GM12878 (cell line): ENCODE measurements around the gene MAFG. TPM values are rescaled to one million over a fixed set of nuclear protein-coding genes. Genes with fewer than 3 reads are reported as not detected.
A peak's percentile ranks its signal among the peaks of the same experiment; 100 is the strongest.

Experiments
- ATAC-seq: fragments of 200-7000 bp; cut with Tn5 transposase; 3 replicates; pipeline ENCODE4 v1.9.1; 2020; ENCODE audit warnings: mild to moderate bottlenecking, moderate library complexity
- BruUV-seq: library from RNA; stranded (reverse); fragments of 400-500 nt; replicated peaks from 2 replicates; lab custom pipeline; 2021; lab: Mats Ljungman, UMichigan
- CTCF ChIA-PET: fragments of 300-600 bp; sonication (Branson Sonifier 250); formaldehyde crosslinking; extraction: SDS; loops from one replicate; lab custom pipeline; 2021; ENCODE audit warnings: inconsistent platforms; lab: Yijun Ruan, JAX
- POLR2A ChIA-PET: fragments of 350-600 bp; formaldehyde crosslinking; extraction: SDS; loops from one replicate; lab custom pipeline; 2021; ENCODE audit warnings: inconsistent platforms; lab: Charles Lee
- RAD21 ChIA-PET: fragments of 300-600 bp; sonication (Branson Sonifier 250); formaldehyde crosslinking; loops from one replicate; lab custom pipeline; 2023; ENCODE audit warnings: antibody characterized with exemption; ENCODE audit not compliant: unreplicated experiment; lab: Charles Lee
- SMC1A ChIA-PET: fragments of 300-600 bp; sonication (Branson Sonifier 250); formaldehyde crosslinking; loops from one replicate; lab custom pipeline; 2023; ENCODE audit not compliant: unreplicated experiment, uncharacterized antibody; lab: Charles Lee
- DNase-seq: peaks from one replicate; pipeline ENCODE4 v3.0.0-alpha.2; 2011; ENCODE audit warnings: low read depth, low spot score
- FAIRE-seq: peaks from 3 replicates; lab custom pipeline; 2011; peaks lifted over from hg19 to GRCh38; lab: Jason Lieb, UNC
- H2AFZ ChIP-seq: 2 replicates; pipeline ENCODE4 v1.6.0; 2011; ENCODE audit warnings: low read depth, low read length, control low read depth; ENCODE audit not compliant: control insufficient read depth
- H3K27ac ChIP-seq: 2 replicates; pipeline ENCODE4 v1.5.1; 2011; ENCODE audit warnings: control low read depth; ENCODE audit not compliant: control insufficient read depth, insufficient read depth
- H3K27me3 ChIP-seq, 2 experiments: replicated peaks in 1 of 2; 2 replicates each; pipeline versions ENCODE4 v1.6.0 to v1.6.1; 2011; ENCODE audit warnings: low read length in 1 of 2; ENCODE audit not compliant: control insufficient read depth in 2 of 2, insufficient read depth in 2 of 2
- H3K36me3 ChIP-seq, 2 experiments: 2 replicates each; pipeline ENCODE4 v1.5.1; 2011; ENCODE audit warnings: low read length in 1 of 2; ENCODE audit not compliant: control insufficient read depth in 2 of 2, insufficient read depth in 2 of 2
- H3K4me1 ChIP-seq: 2 replicates; pipeline ENCODE4 v1.6.1; 2011; ENCODE audit warnings: mild to moderate bottlenecking, low read length, moderate library complexity, mixed read lengths; ENCODE audit not compliant: control insufficient read depth, insufficient read depth
- H3K4me2 ChIP-seq: 2 replicates; pipeline ENCODE4 v1.6.0; 2011; ENCODE audit warnings: control low read depth; ENCODE audit not compliant: control insufficient read depth, insufficient read depth
- H3K4me3 ChIP-seq: fragments of 200-600 bp; sonication (generic); 2 replicates; pipeline ENCODE4 v1.5.1; 2016
- H3K79me2 ChIP-seq: 2 replicates; pipeline ENCODE4 v1.6.0; 2011; ENCODE audit warnings: low read length; ENCODE audit not compliant: control insufficient read depth, insufficient read depth
- H3K9ac ChIP-seq: 2 replicates; pipeline ENCODE4 v1.8.0; 2011; ENCODE audit warnings: low read length, control low read depth, mixed read lengths; ENCODE audit not compliant: control insufficient read depth, insufficient read depth
- H3K9me3 ChIP-seq: replicated peaks from 3 replicates; pipeline ENCODE4 v1.5.1; 2011; ENCODE audit warnings: mild to moderate bottlenecking, low read length; ENCODE audit not compliant: control insufficient read depth, insufficient read depth
- H4K20me1 ChIP-seq: 2 replicates; pipeline ENCODE4 v1.6.0; 2011; ENCODE audit not compliant: control insufficient read depth, insufficient read depth
- CBX3 ChIP-seq: fragments of 200-600 bp; sonication (generic); IDR thresholded peaks from 2 replicates; pipeline ENCODE4 v1.6.1; 2016; ENCODE audit warnings: low read depth, borderline replicate concordance
- DPF2 ChIP-seq: fragments of 450-650 bp; IDR thresholded peaks from 2 replicates; pipeline ENCODE4 v1.6.1; 2017; ENCODE audit warnings: mild to moderate bottlenecking
- MYB ChIP-seq: fragments of 150-350 bp; IDR thresholded peaks from 2 replicates; pipeline ENCODE4 v1.6.1; 2014; ENCODE audit warnings: mild to moderate bottlenecking, low read depth, low read length, borderline replicate concordance
- POLR2A ChIP-seq: IDR thresholded peaks from 2 replicates; pipeline ENCODE4 v1.6.1; 2011; ENCODE audit warnings: low read depth, mild to moderate bottlenecking, low read length
- WGBS: methylation state at CpG from one replicate; pipeline ENCODE4 v1.1.6; 2016; ENCODE audit warnings: low lambda C conversion rate; ENCODE audit not compliant: insufficient replicate concordance, insufficient coverage; ENCODE audit errors: missing lambda C conversion rate; 5-methylcytosine and 5-hydroxymethylcytosine counted together
- in situ Hi-C: fragments of 300-500 bp; cut with MboI; formaldehyde crosslinking; loops from 9 replicates; pipeline ENCODE4 v1.14.3; 2018; ENCODE audit warnings: mixed read lengths
- intact Hi-C: fragments of 100-400 bp; cut with micrococcal nuclease; formaldehyde crosslinking; loops from one replicate; pipeline ENCODE4 v1.14.2; 2022; ENCODE audit not compliant: unreplicated experiment
- polyA plus RNA-seq, 11 experiments: library from polyadenylated mRNA; depleted of rRNA in 4 of 11; unstranded in 6 of 11; stranded (reverse) in 5 of 11; fragments of >200 nt; fragmentation: Nextera tagmentation in 4 of 11; fragmentation: Illumina TruSeq in 1 of 11; extraction: Ambion mirVana in 4 of 11; extraction: Trizol in 1 of 11; gene quantifications; 1 replicate in 1 of 11; 2 replicates in 10 of 11; pipeline versions ENCODE4 v1.2.1 to v1.2.3, GENCODE V29; 2011 to 2016; ENCODE audit warnings: inconsistent platforms in 2 of 11, missing spikeins in 2 of 11, low read depth in 1 of 11
- total RNA-seq, 4 experiments: library from RNA; depleted of rRNA in 3 of 4; stranded (reverse); fragments of >200 nt in 3 of 4; fragmentation: Illumina TruSeq in 1 of 4; extraction: Trizol in 1 of 4; gene quantifications; 2 replicates each; pipeline versions ENCODE4 v1.2.1 to v1.2.3, GENCODE V29; 2013 to 2021
- TF ChIP-seq, protein P1 (sequence below): fragments of 450-650 bp; conservative IDR thresholded peaks from 2 replicates; pipeline ENCODE4 v1.6.1; 2017; ENCODE audit warnings: mild to moderate bottlenecking, moderate library complexity

The MAFG gene
- total and polyA plus RNA-seq, 10 of the 15 experiments (the other 5 are each of a cell fraction or from before 2014, with no cell fraction given): 0.48 to 20.1 (median 7.6) TPM

DNA sequence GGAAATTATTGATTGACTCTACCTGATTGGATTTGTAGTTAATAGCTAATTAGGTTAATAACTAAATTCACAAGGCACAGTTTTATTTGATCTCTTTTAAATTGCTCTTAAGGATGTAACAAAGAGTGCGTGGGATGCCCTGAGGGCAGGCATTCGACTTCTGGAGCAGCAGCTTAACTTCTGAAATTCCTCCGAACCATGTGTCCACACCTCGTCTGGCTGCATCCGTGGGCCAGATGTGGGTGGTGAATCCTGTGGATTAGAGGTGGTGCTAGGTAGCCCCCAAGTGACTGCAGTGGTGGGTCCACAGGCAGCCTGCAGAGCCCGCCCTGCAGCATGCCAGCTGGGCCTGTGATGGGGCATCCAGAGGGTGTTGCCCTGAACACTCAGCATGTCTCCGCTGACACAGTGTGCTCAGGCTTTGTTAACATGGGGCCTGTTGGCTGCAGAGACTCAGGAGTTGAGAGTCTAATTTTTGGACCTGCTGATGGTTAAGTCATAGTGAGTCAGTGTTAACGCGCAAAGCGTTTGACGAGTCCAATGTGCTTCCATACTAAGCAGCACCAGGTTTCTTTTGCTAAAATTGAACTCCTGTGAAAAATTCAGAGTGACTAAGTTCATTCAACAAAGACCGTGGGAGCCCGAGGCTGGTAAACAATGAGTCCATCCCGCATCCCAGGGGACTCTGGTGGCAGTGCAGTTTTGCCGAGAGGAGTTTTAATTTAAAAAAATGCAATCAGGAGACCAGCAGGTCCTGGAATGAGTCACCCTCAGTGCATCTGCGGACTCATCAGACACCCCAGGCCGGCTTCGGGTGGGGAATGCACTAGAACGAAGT is 29.3 kb downstream of the MAFG start:
- H3K27ac ChIP-seq: no peak overlapping the region
- 94% methylated on average over 19 of the region's 19 CpGs for WGBS
- peaks cover 3 to 14% of the 10 kb centered on the region in 2 experiments; a peak in 3 of 4 replicates for H3K36me3 ChIP-seq
- FAIRE-seq (no peak), ATAC-seq (no peak), DNase-seq (no peak)
- peaks cover 7% of the 10 kb centered on the region for H3K79me2 ChIP-seq
- no peak overlapping the region for H3K4me3 ChIP-seq
- H3K9ac ChIP-seq: no peak overlapping the region
- ChIA-PET CTCF (no interaction called here), POLR2A (no interaction called here), RAD21 (no interaction called here), SMC1A (no interaction called here)
- no peaks in the 10 kb centered on the region for H3K9me3 ChIP-seq
- intact Hi-C loops: no loop called here
- in situ Hi-C loops: no loop called here
- H4K20me1 ChIP-seq: no peaks in the 10 kb centered on the region
- H3K27me3 ChIP-seq: no peaks in the 10 kb centered on the region; a peak in 1 of 4 replicates
- no peak for TF ChIP-seq POLR2A
- no peak for TF ChIP-seq MYB
- no peak for TF ChIP-seq CBX3
- no peak for TF ChIP-seq DPF2
- TF ChIP-seq, protein P1, sequence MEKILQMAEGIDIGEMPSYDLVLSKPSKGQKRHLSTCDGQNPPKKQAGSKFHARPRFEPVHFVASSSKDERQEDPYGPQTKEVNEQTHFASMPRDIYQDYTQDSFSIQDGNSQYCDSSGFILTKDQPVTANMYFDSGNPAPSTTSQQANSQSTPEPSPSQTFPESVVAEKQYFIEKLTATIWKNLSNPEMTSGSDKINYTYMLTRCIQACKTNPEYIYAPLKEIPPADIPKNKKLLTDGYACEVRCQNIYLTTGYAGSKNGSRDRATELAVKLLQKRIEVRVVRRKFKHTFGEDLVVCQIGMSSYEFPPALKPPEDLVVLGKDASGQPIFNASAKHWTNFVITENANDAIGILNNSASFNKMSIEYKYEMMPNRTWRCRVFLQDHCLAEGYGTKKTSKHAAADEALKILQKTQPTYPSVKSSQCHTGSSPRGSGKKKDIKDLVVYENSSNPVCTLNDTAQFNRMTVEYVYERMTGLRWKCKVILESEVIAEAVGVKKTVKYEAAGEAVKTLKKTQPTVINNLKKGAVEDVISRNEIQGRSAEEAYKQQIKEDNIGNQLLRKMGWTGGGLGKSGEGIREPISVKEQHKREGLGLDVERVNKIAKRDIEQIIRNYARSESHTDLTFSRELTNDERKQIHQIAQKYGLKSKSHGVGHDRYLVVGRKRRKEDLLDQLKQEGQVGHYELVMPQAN: no peak
- peaks cover 11% of the 10 kb centered on the region for H3K4me1 ChIP-seq
- H3K4me2 ChIP-seq: no peak overlapping the region
- H2AFZ ChIP-seq: no peak overlapping the region
- BruUV-seq: TSS peak; percentile 10
